ENCODE data around the gene CD8B.

The CD8B gene

GRCh38 chr2:86768189-86768949 lies 93.3 kb downstream of the CD8B start:
- DNase-seq = no peak

Data from activated CD4-positive, alpha-beta T cell treated with anti-CD3 and anti-CD28 coated beads, Interleukin-2, amount 50 U/mL, for 16 hours (primary cell).